HepG2 (cell line): ENCODE results near the gene NR2C1. TPM values are rescaled to one million over a fixed set of nuclear protein-coding genes. Genes with fewer than 3 reads are reported as not detected.

ENCODE experiments used
- ATF7-NPFF ChIP-seq: sonication (generic); formaldehyde crosslinking; IDR thresholded peaks from 2 replicates; pipeline ENCODE4 v1.8.1; 2023; ENCODE audit warnings: mild to moderate bottlenecking, low read depth, missing genetic modification reagents, moderate library complexity
- CC2D1A ChIP-seq: sonication (generic); formaldehyde crosslinking; IDR thresholded peaks from 2 replicates; pipeline ENCODE4 v1.8.1; 2023; ENCODE audit warnings: mild to moderate bottlenecking, missing genetic modification reagents
- CTCF ChIP-seq: sonication (generic); formaldehyde crosslinking; IDR thresholded peaks from 2 replicates; pipeline ENCODE4 v1.5.0; 2020; ENCODE audit warnings: mild to moderate bottlenecking, missing genetic modification reagents, moderate library complexity
- HDAC6 ChIP-seq: fragments of 200-600 bp; sonication (generic); IDR thresholded peaks from 2 replicates; pipeline ENCODE4 v1.7.0; 2017; ENCODE audit warnings: mild to moderate bottlenecking, antibody characterized with exemption, low read length, low read depth
- HOXA9 ChIP-seq: sonication (generic); formaldehyde crosslinking; IDR thresholded peaks from 2 replicates; pipeline ENCODE4 v1.8.1; 2022; ENCODE audit warnings: missing genetic modification reagents, mild to moderate bottlenecking, moderate library complexity, borderline replicate concordance
- KDM1A ChIP-seq: IDR thresholded peaks from 2 replicates; pipeline ENCODE4 v1.6.1; 2016; ENCODE audit warnings: missing compliant biosample characterization
- MEIS2 ChIP-seq: sonication (generic); formaldehyde crosslinking; IDR thresholded peaks from 2 replicates; pipeline ENCODE4 v1.9.0; 2021; ENCODE audit warnings: mild to moderate bottlenecking, missing genetic modification reagents
- MTF2 ChIP-seq: sonication (generic); formaldehyde crosslinking; IDR thresholded peaks from 2 replicates; pipeline ENCODE4 v1.5.0; 2020; ENCODE audit warnings: missing genetic modification reagents, borderline replicate concordance
- NFYB ChIP-seq: sonication (generic); formaldehyde crosslinking; IDR thresholded peaks from 2 replicates; pipeline ENCODE4 v1.4.0; 2020; ENCODE audit warnings: missing genetic modification reagents
- SALL1 ChIP-seq: sonication (generic); formaldehyde crosslinking; IDR thresholded peaks from 2 replicates; pipeline ENCODE4 v1.8.0; 2022; ENCODE audit warnings: mild to moderate bottlenecking, missing genetic modification reagents
- STAT6 ChIP-seq: sonication (generic); formaldehyde crosslinking; IDR thresholded peaks from 2 replicates; pipeline ENCODE4 v1.4.0; 2020; ENCODE audit warnings: missing genetic modification reagents, mild to moderate bottlenecking, borderline replicate concordance
- TOE1 ChIP-seq: sonication (generic); formaldehyde crosslinking; IDR thresholded peaks from 2 replicates; pipeline ENCODE4 v1.4.0; 2020; ENCODE audit warnings: mild to moderate bottlenecking, missing genetic modification reagents
- YEATS4 ChIP-seq: sonication (generic); formaldehyde crosslinking; IDR thresholded peaks from 2 replicates; pipeline ENCODE4 v1.4.0; 2020; ENCODE audit warnings: missing genetic modification reagents, borderline replicate concordance
- ZNF121 ChIP-seq: sonication (generic); formaldehyde crosslinking; IDR thresholded peaks from 2 replicates; pipeline ENCODE4 v1.5.0; 2020; ENCODE audit warnings: mild to moderate bottlenecking, missing genetic modification reagents
- ZNF430 ChIP-seq: sonication (generic); formaldehyde crosslinking; IDR thresholded peaks from 2 replicates; pipeline ENCODE4 v1.9.0; 2021; ENCODE audit warnings: mild to moderate bottlenecking, missing genetic modification reagents
- ZNF607 ChIP-seq: sonication (generic); formaldehyde crosslinking; IDR thresholded peaks from 2 replicates; pipeline ENCODE4 v1.5.1; 2020; ENCODE audit warnings: missing genetic modification reagents, mild to moderate bottlenecking, borderline replicate concordance
- ZNF629 ChIP-seq: sonication (generic); formaldehyde crosslinking; conservative IDR thresholded peaks from 2 replicates; pipeline ENCODE4 v1.5.0; 2020; ENCODE audit warnings: missing genetic modification reagents
- ZNF703 ChIP-seq: sonication (generic); formaldehyde crosslinking; IDR thresholded peaks from 2 replicates; pipeline ENCODE4 v1.5.1; 2020; ENCODE audit warnings: missing genetic modification reagents, mild to moderate bottlenecking, moderate library complexity, borderline replicate concordance
- ZNF740 ChIP-seq: sonication (generic); formaldehyde crosslinking; IDR thresholded peaks from 2 replicates; pipeline ENCODE4 v1.4.0; 2020; ENCODE audit warnings: missing genetic modification reagents
- ZNF792 ChIP-seq: IDR thresholded peaks from 2 replicates; pipeline ENCODE4 v1.6.1; 2016
- polyA plus RNA-seq, 8 experiments: library from polyadenylated mRNA; depleted of rRNA in 3 of 8; stranded (reverse) in 7 of 8; unstranded in 1 of 8; fragments of >200 nt; fragmentation: Illumina TruSeq in 4 of 8; extraction: Trizol in 4 of 8; gene quantifications; 2 replicates each; pipeline versions ENCODE4 v1.2.1 to v1.2.3, GENCODE V29; 2011 to 2016; ENCODE audit warnings: low read depth in 4 of 8, missing spikeins in 1 of 8, mixed read lengths in 1 of 8; ENCODE audit not compliant: insufficient read depth in 1 of 8
- total RNA-seq, 5 experiments: library from RNA; depleted of rRNA; stranded (reverse); fragments of >200 nt; fragmentation: Illumina TruSeq; extraction: Trizol; gene quantifications; 2 replicates each; pipeline ENCODE4 v1.2.3, GENCODE V29; 2016; ENCODE audit warnings: low read depth in 1 of 5
- TF ChIP-seq, protein P1 (sequence below): sonication (generic); formaldehyde crosslinking; IDR thresholded peaks from 2 replicates; pipeline ENCODE4 v1.4.0; 2020; ENCODE audit warnings: missing genetic modification reagents
- TF ChIP-seq, protein P2 (sequence below): sonication (generic); formaldehyde crosslinking; IDR thresholded peaks from 2 replicates; pipeline ENCODE4 v1.9.0; 2021; ENCODE audit warnings: missing genetic modification reagents, borderline replicate concordance
- TF ChIP-seq, protein P3 (sequence below): sonication (generic); formaldehyde crosslinking; IDR thresholded peaks from 2 replicates; pipeline ENCODE4 v1.8.0; 2022; ENCODE audit warnings: missing genetic modification reagents, mild to moderate bottlenecking, inconsistent platforms, borderline replicate concordance

The NR2C1 gene
- total and polyA plus RNA-seq, 2 of the 13 experiments (the other 11 are each of a cell fraction or from before 2014, with no cell fraction given): 38.0 to 70.8 TPM

GRCh38 chr12:95003921-95004272 lies 69.5 kb downstream of the NR2C1 start (continued):
- no peak for TF ChIP-seq HOXA9
- TF ChIP-seq ZNF703 (CRISPR knock-in tag): no peak
- TF ChIP-seq, protein P1, sequence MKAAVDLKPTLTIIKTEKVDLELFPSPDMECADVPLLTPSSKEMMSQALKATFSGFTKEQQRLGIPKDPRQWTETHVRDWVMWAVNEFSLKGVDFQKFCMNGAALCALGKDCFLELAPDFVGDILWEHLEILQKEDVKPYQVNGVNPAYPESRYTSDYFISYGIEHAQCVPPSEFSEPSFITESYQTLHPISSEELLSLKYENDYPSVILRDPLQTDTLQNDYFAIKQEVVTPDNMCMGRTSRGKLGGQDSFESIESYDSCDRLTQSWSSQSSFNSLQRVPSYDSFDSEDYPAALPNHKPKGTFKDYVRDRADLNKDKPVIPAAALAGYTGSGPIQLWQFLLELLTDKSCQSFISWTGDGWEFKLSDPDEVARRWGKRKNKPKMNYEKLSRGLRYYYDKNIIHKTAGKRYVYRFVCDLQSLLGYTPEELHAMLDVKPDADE (CRISPR knock-in tag): no peak
- TF ChIP-seq, protein P2, sequence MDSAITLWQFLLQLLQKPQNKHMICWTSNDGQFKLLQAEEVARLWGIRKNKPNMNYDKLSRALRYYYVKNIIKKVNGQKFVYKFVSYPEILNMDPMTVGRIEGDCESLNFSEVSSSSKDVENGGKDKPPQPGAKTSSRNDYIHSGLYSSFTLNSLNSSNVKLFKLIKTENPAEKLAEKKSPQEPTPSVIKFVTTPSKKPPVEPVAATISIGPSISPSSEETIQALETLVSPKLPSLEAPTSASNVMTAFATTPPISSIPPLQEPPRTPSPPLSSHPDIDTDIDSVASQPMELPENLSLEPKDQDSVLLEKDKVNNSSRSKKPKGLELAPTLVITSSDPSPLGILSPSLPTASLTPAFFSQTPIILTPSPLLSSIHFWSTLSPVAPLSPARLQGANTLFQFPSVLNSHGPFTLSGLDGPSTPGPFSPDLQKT (CRISPR knock-in tag): no peak
- TF ChIP-seq ZNF607: 0 out of 2 replicates have a peak, but pooled peaks have one; percentile 17
- TF ChIP-seq CTCF: no peak
- 0 out of 2 replicates have a peak, but pooled peaks have one; percentile 18 for TF ChIP-seq ATF7-NPFF (CRISPR knock-in tag)
- TF ChIP-seq ZNF629: no peak
- 0 out of 2 replicates have a peak, but pooled peaks have one; percentile 4 for TF ChIP-seq TOE1 (CRISPR knock-in tag)
- 0 out of 2 replicates have a peak, but pooled peaks have one; percentile 4 for TF ChIP-seq ZNF792 (CRISPR knock-in tag)
- TF ChIP-seq HDAC6: no peak
- no peak for TF ChIP-seq ZNF121
- no peak for TF ChIP-seq STAT6
- no peak for TF ChIP-seq KDM1A
- 0 out of 2 replicates have a peak, but pooled peaks have one; percentile 17 for TF ChIP-seq ZNF430
- TF ChIP-seq, protein P3, sequence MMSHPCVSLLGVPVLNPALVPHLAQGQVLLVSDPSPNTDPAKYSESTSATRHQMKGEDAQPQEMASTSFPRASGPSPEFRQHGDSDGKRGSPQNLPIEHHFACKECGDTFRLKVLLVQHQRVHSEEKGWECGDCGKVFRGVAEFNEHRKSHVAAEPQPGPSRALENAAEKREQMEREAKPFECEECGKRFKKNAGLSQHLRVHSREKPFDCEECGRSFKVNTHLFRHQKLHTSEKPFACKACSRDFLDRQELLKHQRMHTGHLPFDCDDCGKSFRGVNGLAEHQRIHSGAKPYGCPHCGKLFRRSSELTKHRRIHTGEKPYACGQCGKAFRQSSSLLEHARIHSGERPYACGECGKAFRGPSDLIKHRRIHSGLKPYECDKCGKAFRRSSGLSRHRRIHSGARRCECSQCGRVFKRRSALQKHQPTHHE: 0 out of 2 replicates have a peak, but pooled peaks have one; percentile 15
- TF ChIP-seq SALL1: no peak
- TF ChIP-seq YEATS4 (CRISPR knock-in tag): peak; percentile 1; the same call in 1 of the 2 replicates
- TF ChIP-seq NFYB (CRISPR knock-in tag): no peak
- TF ChIP-seq ZNF740 (CRISPR knock-in tag): 0 out of 2 replicates have a peak, but pooled peaks have one; percentile 2
- no peak for TF ChIP-seq MTF2
- TF ChIP-seq CC2D1A: no peak
- no peak for TF ChIP-seq MEIS2 (CRISPR knock-in tag)
